Progenitor cell of endocrine pancreas (in vitro differentiated cells): ENCODE measurements around the gene VTA1. TPM values are rescaled to one million over a fixed set of nuclear protein-coding genes. Genes with fewer than 3 reads are reported as not detected.
"Not testable (repeated sequence)": the region's sequence is repeated elsewhere in the genome, so short reads cannot be mapped to it uniquely, and the experiment has no call there.

Source experiments
- DNase-seq: peaks from one replicate; pipeline ENCODE4 v3.0.0; 2021; ENCODE audit warnings: low spot score; ENCODE audit not compliant: unreplicated experiment
- H3K27ac Mint-ChIP-seq: 2 replicates; pipeline ENCODE4 v1.8.0; 2021; ENCODE audit warnings: mild to moderate bottlenecking, moderate library complexity, mixed read lengths
- H3K27me3 Mint-ChIP-seq: 2 replicates; pipeline ENCODE4 v1.8.0; 2021; ENCODE audit warnings: mixed read lengths
- H3K36me3 Mint-ChIP-seq: 2 replicates; pipeline ENCODE4 v1.8.0; 2022; ENCODE audit warnings: mixed read lengths; ENCODE audit not compliant: insufficient read depth
- H3K4me1 Mint-ChIP-seq: 2 replicates; pipeline ENCODE4 v1.8.0; 2021; ENCODE audit warnings: low read depth, mixed read lengths
- H3K4me3 Mint-ChIP-seq: 2 replicates; pipeline ENCODE4 v1.8.0; 2021; ENCODE audit warnings: low read depth, mild to moderate bottlenecking, moderate library complexity, mixed read lengths
- H3K9me3 Mint-ChIP-seq: 2 replicates; pipeline ENCODE4 v1.8.0; 2021; ENCODE audit warnings: low read depth, mixed read lengths
- total RNA-seq: library from RNA; stranded (reverse); gene quantifications from 2 replicates; pipeline ENCODE4 v1.2.1, GENCODE V29; 2021
- TF ChIP-seq, protein P1 (sequence below): fragments of 200-600 bp; sonication (generic); IDR thresholded peaks from one replicate; pipeline ENCODE4 v1.5.0; 2021; ENCODE audit warnings: antibody characterized with exemption, mild to moderate bottlenecking; ENCODE audit not compliant: unreplicated experiment

VTA1 gene
- total RNA-seq, 1 donor from 2014 or later = 49.6 TPM

DNA sequence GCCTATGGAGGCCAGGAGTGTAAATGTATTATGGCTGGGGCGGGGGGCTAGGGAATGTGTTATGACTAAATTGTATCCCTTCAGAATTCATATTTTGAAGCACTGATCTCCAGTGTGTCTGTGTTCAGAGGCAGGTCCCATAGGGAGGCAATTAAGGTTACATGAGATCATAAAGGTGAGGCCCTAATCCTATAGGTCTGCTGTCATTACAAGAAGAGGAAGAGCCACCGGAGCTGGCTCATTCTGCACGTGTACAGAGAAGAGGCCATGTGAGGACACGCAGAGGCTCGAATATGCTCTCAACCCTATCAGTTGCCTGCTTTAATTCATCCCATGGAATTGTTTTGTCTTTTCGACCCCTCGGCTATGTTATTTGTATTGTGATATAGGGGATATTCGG, 76.9 kb downstream of the VTA1 start:
- Mint-ChIP-seq H3K27me3 (no peaks in the 10 kb centered on the region), H3K27ac (no peak overlapping the region), H3K4me3 (no peak overlapping the region), H3K9me3 (peaks cover 11% of the 10 kb centered on the region), H3K4me1 (no peaks in the 10 kb centered on the region), H3K36me3 (peaks cover 1% of the 10 kb centered on the region)
- TF ChIP-seq, protein P1, sequence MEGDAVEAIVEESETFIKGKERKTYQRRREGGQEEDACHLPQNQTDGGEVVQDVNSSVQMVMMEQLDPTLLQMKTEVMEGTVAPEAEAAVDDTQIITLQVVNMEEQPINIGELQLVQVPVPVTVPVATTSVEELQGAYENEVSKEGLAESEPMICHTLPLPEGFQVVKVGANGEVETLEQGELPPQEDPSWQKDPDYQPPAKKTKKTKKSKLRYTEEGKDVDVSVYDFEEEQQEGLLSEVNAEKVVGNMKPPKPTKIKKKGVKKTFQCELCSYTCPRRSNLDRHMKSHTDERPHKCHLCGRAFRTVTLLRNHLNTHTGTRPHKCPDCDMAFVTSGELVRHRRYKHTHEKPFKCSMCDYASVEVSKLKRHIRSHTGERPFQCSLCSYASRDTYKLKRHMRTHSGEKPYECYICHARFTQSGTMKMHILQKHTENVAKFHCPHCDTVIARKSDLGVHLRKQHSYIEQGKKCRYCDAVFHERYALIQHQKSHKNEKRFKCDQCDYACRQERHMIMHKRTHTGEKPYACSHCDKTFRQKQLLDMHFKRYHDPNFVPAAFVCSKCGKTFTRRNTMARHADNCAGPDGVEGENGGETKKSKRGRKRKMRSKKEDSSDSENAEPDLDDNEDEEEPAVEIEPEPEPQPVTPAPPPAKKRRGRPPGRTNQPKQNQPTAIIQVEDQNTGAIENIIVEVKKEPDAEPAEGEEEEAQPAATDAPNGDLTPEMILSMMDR = no peak
- no peak for DNase-seq

GRCh38 chr6:142225115-142225514, 78.1 kb downstream of the VTA1 start:
- DNase-seq = no peak
- H3K27ac Mint-ChIP-seq = no peak overlapping the region
- H3K4me1 Mint-ChIP-seq = no peaks in the 10 kb centered on the region
- peaks cover 11% of the 10 kb centered on the region for H3K9me3 Mint-ChIP-seq
- H3K36me3 Mint-ChIP-seq = peaks cover under 1% of the 10 kb centered on the region
- TF ChIP-seq, protein P1 = no peak
- H3K27me3 Mint-ChIP-seq = no peaks in the 10 kb centered on the region
- no peak overlapping the region for H3K4me3 Mint-ChIP-seq

DNA sequence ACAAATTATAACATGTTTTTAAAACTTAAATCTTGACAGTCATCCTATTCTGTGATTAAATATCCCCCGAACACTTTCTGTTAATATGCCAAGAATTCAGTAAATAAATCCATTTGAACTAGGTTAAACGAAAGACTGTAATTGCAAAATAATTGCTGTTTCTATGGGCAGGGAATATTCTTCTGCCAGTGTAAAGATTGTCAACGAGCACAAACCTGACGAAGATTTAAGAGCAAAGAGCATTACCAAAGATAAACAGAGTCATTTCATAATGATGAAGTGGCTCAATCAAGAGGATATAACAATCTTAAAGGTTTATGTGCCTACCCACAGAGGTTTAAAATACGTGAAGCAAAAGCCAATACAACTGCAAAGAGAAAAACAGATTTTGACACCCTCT, 78.5 kb downstream of the VTA1 start:
- Mint-ChIP-seq H3K4me3 (no peak overlapping the region), H3K27me3 (no peaks in the 10 kb centered on the region), H3K9me3 (peaks cover 11% of the 10 kb centered on the region), H3K4me1 (no peaks in the 10 kb centered on the region), H3K36me3 (no peaks in the 10 kb centered on the region), H3K27ac (no peak overlapping the region)
- no peak for DNase-seq
- TF ChIP-seq, protein P1 = no peak

DNA sequence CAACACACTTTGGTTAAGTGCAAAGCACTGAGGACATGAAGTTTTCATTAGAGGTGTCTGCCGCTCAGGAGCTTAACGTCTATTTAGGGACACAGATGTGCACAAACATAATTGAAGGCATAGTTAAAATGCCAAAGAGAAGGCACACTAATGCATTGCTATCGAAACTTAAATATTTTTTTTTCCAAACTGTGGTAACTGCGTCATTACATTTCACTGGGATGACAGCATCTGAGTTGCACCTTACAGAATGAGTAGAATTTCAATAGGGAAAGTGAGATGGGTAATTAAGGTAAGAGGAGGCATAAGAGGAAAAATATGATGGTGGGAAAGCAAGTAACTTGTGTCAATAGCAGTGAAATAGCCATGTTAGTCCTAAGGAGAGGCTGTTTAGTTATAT, 79.7 kb downstream of the VTA1 start:
- H3K27ac Mint-ChIP-seq = no peak overlapping the region
- H3K27me3 Mint-ChIP-seq = no peaks in the 10 kb centered on the region
- H3K4me3 Mint-ChIP-seq = no peak overlapping the region

DNA sequence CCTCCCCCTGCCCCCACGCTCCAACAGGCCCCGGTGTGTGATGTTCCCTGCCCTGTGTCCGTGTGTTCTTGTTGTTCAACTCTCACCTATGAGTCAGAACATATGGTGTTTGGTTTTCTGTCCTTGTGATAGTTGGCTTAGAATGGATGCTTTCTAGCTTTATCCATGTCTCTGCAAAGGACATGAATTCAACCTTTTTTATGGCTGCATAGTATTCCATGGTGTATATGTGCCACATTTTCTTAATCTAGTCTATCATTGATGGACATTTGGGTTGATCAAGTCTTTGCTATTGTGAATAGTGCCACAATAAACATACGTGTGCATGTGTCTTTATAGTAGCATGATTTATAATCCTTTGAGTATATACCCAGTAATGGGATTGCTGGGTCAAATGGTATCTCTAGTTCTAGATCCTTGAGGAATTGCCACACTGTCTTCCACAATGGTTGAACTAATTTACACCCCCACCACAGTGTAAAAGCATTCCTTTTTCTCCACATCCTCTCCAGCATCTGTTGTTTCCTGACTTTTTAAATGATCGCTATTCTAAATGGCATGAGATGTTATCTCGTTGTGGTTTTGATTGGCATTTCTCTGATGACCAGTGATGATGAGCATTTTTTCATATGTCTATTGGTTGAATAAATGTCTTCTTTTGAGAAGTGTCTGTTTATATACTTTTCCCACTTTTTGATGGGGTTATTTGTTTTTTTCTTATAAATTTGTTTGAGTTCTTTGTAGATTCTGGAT, 82.6 kb downstream of the VTA1 start:
- H3K27me3 Mint-ChIP-seq, DNase-seq, H3K4me1 Mint-ChIP-seq, H3K36me3 Mint-ChIP-seq, H3K27ac Mint-ChIP-seq, H3K4me3 Mint-ChIP-seq: not testable (repeated sequence)
- H3K9me3 Mint-ChIP-seq = peaks cover 15% of the 10 kb centered on the region

More for the DNA sequence above, 79.7 kb downstream of the VTA1 start:
- Mint-ChIP-seq H3K9me3 (peaks cover 15% of the 10 kb centered on the region), H3K4me1 (no peaks in the 10 kb centered on the region), H3K36me3 (no peaks in the 10 kb centered on the region)
- TF ChIP-seq, protein P1 = no peak
- no peak for DNase-seq
